Measurements from ENCODE around the gene FADS6.
"Not testable (repeated sequence)": the region's sequence is repeated elsewhere in the genome, so short reads cannot be mapped to it uniquely, and the experiment has no call there.

The FADS6 gene

GRCh38 chr17:74920306-74920620 is 26.8 kb upstream of the FADS6 start:
- DNase-seq = no peak

DNA sequence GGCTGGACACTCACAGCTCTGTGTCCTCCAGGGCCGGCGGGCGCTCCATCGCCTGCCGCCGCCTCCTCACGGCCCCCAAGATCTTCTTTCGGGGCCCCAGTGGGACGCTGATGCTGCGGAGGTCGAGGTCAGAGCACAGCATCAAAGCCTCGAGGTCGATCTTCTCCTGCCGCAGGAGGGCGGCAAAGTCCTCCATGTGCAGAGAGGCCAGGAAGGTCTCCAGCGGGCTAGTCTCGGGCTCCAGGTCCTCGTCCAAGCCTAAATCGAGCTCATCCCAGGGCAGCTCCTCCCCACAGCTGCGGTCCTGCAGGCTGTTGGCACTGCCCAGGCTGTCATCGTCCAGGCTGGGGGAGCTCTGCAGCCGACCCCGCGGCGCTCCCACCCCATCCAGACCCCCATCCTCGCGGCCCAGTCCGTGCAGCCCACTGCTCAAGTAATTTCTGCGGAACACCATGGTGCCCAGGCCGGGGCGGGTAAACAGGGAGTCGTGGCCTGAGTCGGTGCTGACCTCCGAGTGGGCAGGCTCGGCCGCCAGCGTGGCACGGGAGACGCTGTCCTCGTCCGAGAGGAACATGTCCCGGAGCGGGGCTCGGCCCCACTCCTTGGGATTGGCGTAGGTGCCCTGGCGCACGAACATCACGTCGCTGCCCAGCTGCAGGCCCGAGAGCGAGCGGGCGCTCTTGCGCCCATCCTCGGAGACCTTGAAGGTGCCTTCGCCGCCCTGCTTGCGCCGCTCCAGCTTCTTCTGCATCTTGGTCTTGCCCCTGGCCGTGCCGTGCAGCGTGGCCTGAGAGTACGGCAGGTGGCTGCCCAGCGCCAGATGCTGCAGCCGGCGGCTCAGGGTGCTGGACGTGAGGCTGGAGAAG is 26.2 kb upstream of the FADS6 start:
- DNase-seq = no peak

GRCh38 chr17:74918906-74919305 is 25.5 kb upstream of the FADS6 start:
- no peak for DNase-seq

GRCh38 chr17:74917430-74917829 is 24.0 kb upstream of the FADS6 start:
- DNase-seq = no peak

DNA sequence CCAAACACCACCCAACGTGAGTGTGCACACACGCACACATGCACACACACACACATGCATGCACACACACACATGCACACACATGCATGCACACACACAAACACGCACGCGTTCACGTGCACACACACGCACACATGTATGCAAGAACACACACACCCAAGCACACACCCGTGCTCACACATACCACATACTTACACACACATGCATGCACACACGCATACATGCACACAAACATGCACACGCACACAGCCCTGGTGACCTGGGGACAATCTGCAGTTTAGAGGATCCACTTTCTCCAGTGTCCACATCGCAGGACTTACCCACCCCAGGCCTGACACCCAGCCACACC is 23.4 kb upstream of the FADS6 start:
- no peak for DNase-seq

GRCh38 chr17:74916136-74916850 is 22.9 kb upstream of the FADS6 start:
- DNase-seq = no peak

DNA sequence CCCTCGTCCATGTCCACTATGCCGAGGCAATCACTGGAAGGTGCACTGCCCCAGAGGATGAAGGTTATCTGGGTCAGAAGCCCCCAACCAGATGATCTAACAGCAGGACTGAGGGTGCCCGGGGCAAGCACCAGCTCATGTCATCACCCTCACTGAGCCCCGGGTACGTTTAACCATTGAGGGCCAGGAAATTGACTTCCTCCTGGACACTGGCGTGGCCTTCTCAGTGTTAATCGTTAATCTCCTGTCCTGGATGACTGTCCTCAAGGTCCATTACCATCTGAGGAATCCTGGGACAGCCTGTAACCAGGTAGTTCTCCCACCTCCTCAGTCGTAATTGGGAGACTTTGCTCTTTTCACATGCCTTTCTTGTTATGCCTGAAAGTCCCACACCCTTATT is 18.0 kb upstream of the FADS6 start:
- not testable (repeated sequence) for DNase-seq

DNA sequence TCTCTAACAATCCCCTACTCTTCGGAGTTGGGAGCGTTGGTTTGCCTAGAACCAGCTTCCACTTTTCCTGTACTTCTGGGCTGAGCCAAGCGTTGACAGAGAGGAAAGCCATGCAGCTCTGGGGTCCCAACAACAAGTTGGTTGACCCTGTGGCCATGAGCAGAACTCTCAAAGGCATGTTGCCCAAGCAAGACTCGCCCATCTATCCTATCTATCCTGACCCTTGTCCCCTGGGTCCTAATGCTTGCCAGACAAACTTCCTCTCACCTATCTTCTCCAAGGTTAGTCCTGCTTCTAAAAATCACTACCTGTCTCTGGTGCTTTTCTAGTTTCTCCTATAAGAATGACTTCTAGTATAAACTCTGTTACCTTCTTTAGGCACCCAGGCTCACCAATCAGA is 15.7 kb upstream of the FADS6 start:
- not testable (repeated sequence) for DNase-seq

DNA sequence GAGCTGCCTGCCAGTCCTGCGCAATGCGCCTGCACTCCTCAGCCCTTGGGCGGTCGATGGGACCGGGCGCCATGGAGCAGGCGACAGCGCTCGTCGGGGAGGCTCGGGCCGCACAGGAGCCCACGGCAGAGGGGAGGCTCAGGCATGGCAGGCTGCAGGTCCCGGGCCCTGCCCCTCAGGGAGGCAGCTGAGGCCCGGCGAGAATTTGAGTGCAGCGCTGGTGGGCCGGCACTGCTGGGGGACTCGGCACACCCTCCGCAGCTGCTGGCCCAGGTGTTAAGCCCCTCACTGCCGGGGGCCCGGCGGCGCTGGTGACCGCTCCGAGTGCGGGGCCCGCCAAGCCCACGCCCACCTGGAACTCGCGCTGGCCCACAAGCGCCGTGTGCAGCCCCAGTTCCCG is 13.6 kb upstream of the FADS6 start:
- no peak for DNase-seq

DNA sequence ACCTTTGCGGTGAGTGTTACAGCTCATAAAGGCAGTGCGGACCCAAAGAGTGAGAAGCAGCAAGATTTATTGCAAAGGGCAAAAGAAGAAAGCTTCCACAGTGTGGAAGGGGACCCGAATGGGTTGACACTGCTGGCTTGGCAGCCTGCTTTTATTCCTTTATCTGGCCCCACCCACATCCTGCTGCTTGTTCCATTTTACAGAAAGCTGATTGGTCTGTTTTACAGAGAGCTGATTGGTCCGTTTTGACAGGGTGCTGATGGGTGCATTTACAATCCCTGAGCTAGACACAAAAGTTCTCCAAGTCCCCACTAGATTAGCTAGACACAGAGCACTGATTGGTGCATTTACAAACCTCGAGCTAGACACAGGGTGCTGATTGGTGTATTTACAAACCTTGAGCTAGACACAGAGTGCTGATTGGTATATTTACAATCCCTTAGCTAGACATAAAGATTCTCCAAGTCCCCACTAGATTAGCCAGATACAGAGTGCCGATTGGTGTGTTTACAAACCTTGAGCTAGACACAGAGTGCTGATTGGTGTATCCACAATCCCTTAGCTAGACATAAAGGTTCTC is 12.9 kb upstream of the FADS6 start:
- not testable (repeated sequence) for DNase-seq

DNA sequence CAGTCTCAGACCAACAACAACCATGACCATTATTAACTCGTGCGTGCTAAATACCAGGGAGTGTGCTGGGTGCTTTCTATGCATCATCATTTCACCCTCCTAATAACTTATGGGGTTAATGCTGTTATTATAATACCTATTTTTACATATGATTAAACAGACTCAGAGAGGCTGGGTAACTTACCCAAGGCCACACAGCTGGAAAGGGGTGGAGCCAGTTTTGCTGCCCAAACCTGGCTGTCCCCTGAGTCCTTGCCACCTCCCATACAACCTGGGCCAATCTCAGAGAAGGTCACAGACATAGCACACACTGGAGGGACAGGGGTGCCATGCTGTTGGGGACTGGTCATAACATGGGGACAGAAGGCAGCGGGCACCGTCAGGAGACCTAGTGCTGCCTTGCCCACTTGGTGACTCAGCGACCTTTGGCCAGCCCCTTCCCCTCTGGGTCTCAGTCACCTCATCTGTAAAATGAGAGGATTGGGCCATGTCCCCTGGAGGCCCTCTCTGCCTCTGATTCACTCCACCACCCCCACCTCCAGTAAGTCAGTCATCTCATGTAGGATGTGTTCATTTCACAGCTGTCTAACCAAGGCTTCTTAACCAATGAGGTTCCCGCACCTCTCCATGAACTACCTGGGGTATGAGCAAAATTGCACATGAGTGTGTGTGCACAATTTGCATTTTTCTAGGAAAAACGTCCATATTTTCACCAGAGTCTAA is 11.4 kb upstream of the FADS6 start:
- no peak for DNase-seq

DNA sequence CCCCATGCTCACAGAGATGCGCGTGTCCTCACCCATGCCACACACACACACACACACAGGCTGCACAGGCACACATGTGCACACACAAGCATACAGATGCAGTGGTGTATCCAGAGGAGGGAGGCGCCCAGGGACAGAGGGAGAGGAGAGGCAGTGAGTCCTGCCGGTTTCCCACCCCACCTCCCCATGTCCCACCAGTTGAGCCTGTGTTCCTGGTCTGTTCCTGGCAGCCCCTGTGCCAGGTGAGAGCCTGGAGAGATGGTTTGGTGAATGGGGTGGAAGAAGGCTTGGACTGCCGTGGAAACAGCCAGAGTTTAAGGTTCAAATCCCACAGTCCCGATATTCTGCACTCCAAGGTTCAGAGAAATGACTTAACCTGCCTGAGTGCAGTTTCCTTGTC is 10.2 kb upstream of the FADS6 start:
- no peak for DNase-seq

- no peak for DNase-seq
Measured at GRCh38 chr17:74903034-74903433, 9.6 kb upstream of the FADS6 start.

- no peak for DNase-seq
Measured at GRCh38 chr17:74901353-74902135, 8.1 kb upstream of the FADS6 start.

DNA sequence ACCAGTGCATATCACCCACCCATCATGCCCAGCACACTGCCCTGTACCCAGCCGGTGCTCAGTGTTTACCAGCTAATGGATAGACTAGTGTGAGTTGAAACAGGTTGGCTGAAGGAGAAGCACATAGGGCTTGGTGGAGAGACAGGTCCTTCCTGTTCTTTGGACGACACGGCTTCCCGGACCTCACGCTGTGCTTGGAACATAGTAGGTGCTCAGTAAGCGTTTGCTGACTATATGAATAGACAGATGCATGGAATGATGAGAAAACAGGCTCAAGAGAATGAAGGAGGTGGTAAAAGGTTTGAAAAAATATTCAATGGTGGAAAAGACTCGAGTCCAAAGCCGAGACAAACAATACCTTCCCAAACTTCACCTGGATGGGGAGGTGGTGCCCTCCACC is 6.8 kb upstream of the FADS6 start:
- DNase-seq = no peak

DNA sequence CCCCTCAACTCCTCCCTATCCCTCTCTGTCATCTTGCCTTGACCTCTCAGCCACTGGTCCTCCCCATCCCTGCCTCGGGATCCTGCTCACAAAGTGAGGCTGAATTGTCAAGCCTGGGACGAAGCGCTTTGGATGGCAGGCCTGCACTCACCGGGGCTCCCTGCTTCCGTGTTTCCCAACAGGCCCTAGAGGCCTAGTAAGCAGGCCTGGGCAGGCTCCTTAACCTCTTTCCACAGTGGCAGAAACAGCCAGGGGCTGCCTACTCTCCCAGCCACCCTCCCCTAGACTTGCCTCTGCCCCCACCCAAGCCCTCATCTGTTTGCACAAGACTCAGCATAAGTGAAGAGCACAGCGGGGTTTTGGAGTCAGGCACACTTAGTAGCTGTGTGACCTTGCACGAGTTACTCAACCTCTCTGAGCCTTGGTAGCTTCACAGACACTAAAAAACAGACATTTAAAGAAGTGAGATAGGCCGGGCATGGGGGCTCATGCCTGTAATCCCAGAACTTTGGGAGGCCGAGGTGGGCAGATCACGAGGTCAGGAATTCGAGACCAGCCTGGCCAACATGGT is 5.0 kb upstream of the FADS6 start:
- no peak for DNase-seq

DNA sequence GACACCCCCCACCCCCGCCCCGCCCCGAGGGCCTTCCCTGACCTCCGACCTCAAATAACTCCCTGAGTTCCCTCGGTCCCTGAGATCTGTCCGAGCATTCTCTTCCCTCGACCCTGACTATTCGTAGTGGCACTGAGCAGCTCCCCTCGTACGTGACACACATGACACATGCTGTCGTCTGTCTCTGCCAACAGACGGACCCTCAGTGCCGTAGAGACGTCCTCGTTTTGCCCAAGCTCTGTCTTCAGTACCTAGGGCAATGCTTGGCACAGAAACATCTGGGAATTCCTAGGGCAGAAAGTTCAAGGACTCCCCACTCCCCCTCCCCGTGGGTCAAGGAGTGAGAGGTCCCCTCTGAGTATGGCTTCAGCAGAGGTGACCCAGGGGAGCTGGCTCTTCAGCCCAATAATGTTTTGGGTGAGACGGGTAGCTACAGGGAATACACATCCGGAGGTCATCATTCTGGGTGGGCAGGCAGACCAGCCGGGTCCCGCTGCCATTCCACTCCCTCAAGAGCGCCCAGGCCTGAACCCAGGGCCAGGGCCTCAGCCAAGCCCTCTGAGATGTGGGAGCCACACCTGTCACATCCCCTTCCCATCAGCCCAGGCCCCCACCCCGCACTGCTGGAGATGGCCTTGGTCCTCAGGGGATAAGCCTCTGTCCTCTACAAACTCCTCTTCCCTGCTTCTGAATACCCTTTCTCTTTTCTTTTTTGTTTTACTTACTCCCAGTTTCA is 671 bp upstream of the FADS6 start:
- DNase-seq = no peak

DNA sequence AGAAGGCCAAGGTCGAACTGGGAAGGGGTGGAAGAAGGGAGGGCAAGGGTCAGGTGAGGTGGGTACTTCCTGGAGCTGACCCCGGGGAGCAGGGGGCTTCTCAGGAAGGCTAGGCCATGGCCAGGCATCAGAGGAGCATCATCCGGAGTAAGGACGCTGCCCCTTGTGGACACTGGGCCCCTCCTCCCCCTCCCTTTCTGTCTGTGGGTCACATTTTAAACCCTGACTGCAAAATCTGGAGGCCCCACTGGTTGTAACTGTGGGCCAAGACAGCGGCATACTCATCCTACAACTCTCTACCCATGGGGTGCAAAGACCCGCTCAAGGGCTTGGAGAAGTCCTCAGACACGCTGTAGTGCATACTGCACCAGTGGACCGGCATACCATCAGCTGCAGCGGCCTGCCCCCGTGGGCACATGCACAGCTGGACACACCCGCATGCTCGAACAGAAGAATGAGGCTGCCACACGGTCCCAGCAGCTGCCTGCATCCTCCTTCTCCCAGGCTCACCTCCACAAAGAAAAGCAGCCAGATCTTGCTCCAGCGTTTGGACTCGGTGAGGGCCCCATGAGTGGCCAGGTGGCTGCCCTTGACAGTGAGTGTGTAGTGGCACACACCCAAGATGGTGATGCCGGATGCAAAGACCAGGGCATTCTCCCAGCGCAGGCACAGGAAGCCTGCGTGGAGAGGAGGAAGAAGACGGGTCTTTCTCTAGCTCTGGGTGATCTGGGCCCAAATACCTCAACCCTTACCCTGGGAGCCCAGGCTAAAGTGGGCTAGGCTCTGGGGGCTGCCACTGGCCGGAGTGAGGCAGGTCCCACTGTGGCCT is 1.2 kb downstream of the FADS6 start:
- no peak for DNase-seq

GRCh38 chr17:74890554-74890953 is 2.9 kb downstream of the FADS6 start:
- DNase-seq = no peak

GRCh38 chr17:74888469-74888868 is 5.0 kb downstream of the FADS6 start:
- no peak for DNase-seq

DNA sequence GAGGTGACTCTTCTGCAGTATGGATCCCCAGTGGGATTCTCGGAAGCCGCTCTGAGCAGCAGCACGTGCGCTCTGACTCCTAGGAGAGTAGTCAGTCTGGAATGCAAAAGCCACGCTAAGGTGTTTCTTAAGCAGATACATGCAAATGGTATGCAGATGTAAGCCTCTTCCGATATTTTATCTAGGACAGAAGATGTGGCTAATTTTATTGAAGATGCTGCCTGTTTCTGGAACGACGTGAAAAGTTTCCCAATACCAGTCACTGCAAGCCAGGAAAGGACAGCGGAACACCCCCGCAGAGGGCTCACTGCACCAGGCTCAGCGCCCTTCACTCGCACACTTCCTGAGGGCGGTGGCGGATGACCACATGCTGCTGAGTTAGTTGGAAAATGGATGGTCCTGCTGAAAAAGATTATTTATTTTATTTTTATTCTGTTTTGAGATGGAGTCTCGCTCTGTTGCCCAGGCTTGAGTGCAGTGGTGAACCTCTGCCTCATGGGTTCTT is 10.1 kb downstream of the FADS6 start:
- no peak for DNase-seq

Data from NCI-H524 treated with DMSO at 0.1 percent for 48 hours (cell line).